ENCODE results near the gene MAML3.

MAML3 gene

DNA sequence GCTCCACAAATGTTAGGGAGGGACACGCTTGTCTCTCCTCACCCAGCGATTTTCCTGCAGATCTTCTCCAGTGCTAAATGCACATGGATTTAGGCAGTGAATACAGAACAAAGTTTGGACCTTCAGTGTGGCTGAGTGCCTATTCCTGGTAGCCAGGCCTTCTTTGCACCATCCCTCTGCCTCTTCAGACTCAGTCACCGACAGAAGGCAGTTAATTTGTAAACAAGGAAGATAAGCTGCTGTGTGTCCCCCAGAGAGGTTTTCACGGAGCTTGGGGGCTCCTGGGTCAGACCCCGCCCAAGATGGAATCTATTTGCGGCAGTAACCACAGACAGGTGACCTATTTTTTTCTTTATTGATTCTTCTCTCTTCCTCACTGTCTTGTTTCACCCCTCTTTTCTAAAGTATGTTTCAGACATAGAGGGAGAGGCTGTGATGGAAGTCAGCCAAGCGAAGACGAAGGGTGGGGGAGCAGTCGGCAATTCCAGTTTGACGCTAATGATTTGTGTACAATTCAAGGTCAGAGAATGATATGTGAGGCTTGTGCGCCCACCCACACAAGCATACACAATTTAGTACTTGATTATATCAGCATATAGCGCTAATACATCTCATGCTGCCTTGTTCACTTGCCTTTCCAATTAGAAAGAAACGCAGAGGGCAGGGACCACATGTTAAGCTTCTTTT lies 287.6 kb downstream of the MAML3 start:
- Histone ChIP-seq H2AFZ (ENCODE audit: low read length) (no peak overlapping the region), H3K27ac (replicated peaks; ENCODE audit: low read length) (no peak overlapping the region), H4K91ac (ENCODE audit: low read depth, low read length, poor library complexity) (no peak overlapping the region), H3K23ac (ENCODE audit: low read depth, low read length, poor library complexity) (no peak overlapping the region), H4K8ac (ENCODE audit: low read depth, low read length) (no peak overlapping the region), H3K9ac (ENCODE audit: low read depth, low read length, poor library complexity) (no peak overlapping the region), H2BK5ac (ENCODE audit: low read length) (no peak overlapping the region), H2BK15ac (ENCODE audit: low read length) (no peak overlapping the region), H2BK12ac (ENCODE audit: low read length) (no peak overlapping the region), H3K4me1 (ENCODE audit: control insufficient read depth in 2 of 2, insufficient read depth in 1 of 2, low read depth in 1 of 2, low read length in 2 of 2) (peaks cover 2 to 13% of the 10 kb centered on the region in 2 donors), H2AK5ac (ENCODE audit: low read depth, low read length) (no peak overlapping the region), H3K79me1 (ENCODE audit: low read depth, low read length) (no peaks in the 10 kb centered on the region), H3K4me2 (ENCODE audit: insufficient read depth, low read length, poor library complexity, severe bottlenecking) (no peak overlapping the region), H3K36me3 (replicated peaks in 1 of 2; ENCODE audit: control insufficient read depth in 2 of 2, insufficient read depth in 2 of 2, low read length in 2 of 2) (no peaks in the 10 kb centered on the region), H2BK120ac (ENCODE audit: low read depth, low read length) (no peak overlapping the region), H3K4me3 (ENCODE audit: low read length in 2 of 2) (no peak overlapping the region), H3K4ac (ENCODE audit: low read length) (no peak overlapping the region), H3K18ac (ENCODE audit: low read length) (no peak overlapping the region), H3K27me3 (ENCODE audit: control insufficient read depth in 3 of 3, insufficient read depth in 3 of 3, low read depth in 1 of 3, low read length in 3 of 3) (no peaks in the 10 kb centered on the region), H3K14ac (ENCODE audit: low read length) (no peak overlapping the region), H3K9me3 (replicated peaks in 1 of 2; ENCODE audit: control insufficient read depth in 2 of 2, insufficient read depth in 1 of 2, low read depth in 1 of 2, low read length in 2 of 2) (no peaks in the 10 kb centered on the region)
- no CpG with 5 or more reads among the region's 13 CpGs for WGBS, 2 donors (ENCODE audit: extremely low coverage in 2 of 2, insufficient read length in 2 of 2, insufficient replicate concordance in 1 of 2)
- DNase-seq (ENCODE audit: low spot score), result no peak

DNA sequence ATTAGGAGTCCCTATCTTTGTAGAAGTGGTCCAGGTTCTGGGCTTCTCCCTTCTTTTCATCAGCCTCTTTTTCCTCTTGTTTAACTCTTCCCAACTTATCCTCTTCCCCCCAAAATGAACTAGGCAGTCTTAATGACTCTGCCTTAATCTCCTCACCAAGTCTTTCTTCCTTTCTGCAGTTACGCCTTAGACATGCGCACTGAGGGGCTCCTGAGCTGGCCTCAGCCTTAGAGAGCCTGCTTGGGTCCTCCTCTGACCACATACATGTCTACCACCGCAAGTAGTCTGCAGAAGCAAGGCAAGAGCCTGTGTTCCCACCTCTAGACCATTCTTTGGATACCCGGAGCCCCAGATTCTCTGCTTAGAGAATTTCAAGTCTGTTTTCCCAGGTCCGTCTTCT lies 288.4 kb downstream of the MAML3 start:
- Histone ChIP-seq H3K79me1 (ENCODE audit: low read depth, low read length) (no peaks in the 10 kb centered on the region), H3K14ac (ENCODE audit: low read length) (no peak overlapping the region)
- WGBS, 2 donors (ENCODE audit: extremely low coverage in 2 of 2, insufficient read length in 2 of 2, insufficient replicate concordance in 1 of 2), result no CpG with 5 or more reads among the region's 5 CpGs

DNA sequence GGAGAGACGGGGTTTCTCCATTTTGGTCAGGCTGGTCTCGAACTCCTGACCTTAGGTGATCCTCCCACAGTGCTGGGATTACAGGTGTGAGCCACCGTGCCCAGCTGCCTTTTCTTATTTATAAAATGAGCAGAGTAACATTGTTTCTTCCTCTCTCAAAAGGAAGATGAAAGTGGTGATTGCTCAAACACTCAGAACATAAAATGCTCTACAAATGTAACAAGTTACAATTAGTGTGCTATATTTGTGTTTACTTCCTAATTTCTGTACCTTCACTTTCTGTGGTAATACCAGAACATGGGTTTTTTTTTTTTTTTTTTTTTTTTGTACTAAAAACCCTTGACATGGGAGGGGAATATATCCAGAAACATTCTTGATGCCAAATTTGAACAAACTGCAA lies 290.5 kb downstream of the MAML3 start:
- H2BK15ac ChIP-seq (ENCODE audit: low read length), result no peak overlapping the region
- no peak overlapping the region for H3K4me3 ChIP-seq (ENCODE audit: low read length in 2 of 2)
- no peak overlapping the region for H3K23ac ChIP-seq (ENCODE audit: low read depth, low read length, poor library complexity)
- WGBS, 2 donors (ENCODE audit: extremely low coverage in 2 of 2, insufficient read length in 2 of 2, insufficient replicate concordance in 1 of 2), result no CpG with 5 or more reads among the region's 3 CpGs
- H3K14ac ChIP-seq (ENCODE audit: low read length), result no peak overlapping the region
- no peak overlapping the region for H3K4me2 ChIP-seq (ENCODE audit: insufficient read depth, low read length, poor library complexity, severe bottlenecking)
- H3K36me3 ChIP-seq (replicated peaks in 1 of 2; ENCODE audit: control insufficient read depth in 2 of 2, insufficient read depth in 2 of 2, low read length in 2 of 2), result no peaks in the 10 kb centered on the region
- H3K9ac ChIP-seq (ENCODE audit: low read depth, low read length, poor library complexity), result no peak overlapping the region
- H4K8ac ChIP-seq (ENCODE audit: low read depth, low read length), result no peak overlapping the region
- H2AK5ac ChIP-seq (ENCODE audit: low read depth, low read length), result no peak overlapping the region
- H2AFZ ChIP-seq (ENCODE audit: low read length), result no peak overlapping the region
- no peak overlapping the region for H3K18ac ChIP-seq (ENCODE audit: low read length)
- no peaks in the 10 kb centered on the region for H3K9me3 ChIP-seq (replicated peaks in 1 of 2; ENCODE audit: control insufficient read depth in 2 of 2, insufficient read depth in 1 of 2, low read depth in 1 of 2, low read length in 2 of 2)
- H2BK12ac ChIP-seq (ENCODE audit: low read length), result no peak overlapping the region
- no peak for DNase-seq (ENCODE audit: low spot score)
- H3K79me1 ChIP-seq (ENCODE audit: low read depth, low read length), result no peaks in the 10 kb centered on the region
- no peak overlapping the region for H4K91ac ChIP-seq (ENCODE audit: low read depth, low read length, poor library complexity)
- H3K4me1 ChIP-seq (ENCODE audit: control insufficient read depth in 2 of 2, insufficient read depth in 1 of 2, low read depth in 1 of 2, low read length in 2 of 2), result peaks cover 0 to 10% of the 10 kb centered on the region in 2 donors
- no peak overlapping the region for H3K4ac ChIP-seq (ENCODE audit: low read length)
- H3K27ac ChIP-seq (replicated peaks; ENCODE audit: low read length), result no peak overlapping the region
- H2BK120ac ChIP-seq (ENCODE audit: low read depth, low read length), result no peak overlapping the region
- no peak overlapping the region for H2BK5ac ChIP-seq (ENCODE audit: low read length)
- no peaks in the 10 kb centered on the region for H3K27me3 ChIP-seq (ENCODE audit: control insufficient read depth in 3 of 3, insufficient read depth in 3 of 3, low read depth in 1 of 3, low read length in 3 of 3)

More for the DNA sequence above, 288.4 kb downstream of the MAML3 start:
- Histone ChIP-seq H2AK5ac (ENCODE audit: low read depth, low read length) (no peak overlapping the region), H3K27me3 (ENCODE audit: control insufficient read depth in 3 of 3, insufficient read depth in 3 of 3, low read depth in 1 of 3, low read length in 3 of 3) (no peaks in the 10 kb centered on the region), H2BK15ac (ENCODE audit: low read length) (no peak overlapping the region), H2BK120ac (ENCODE audit: low read depth, low read length) (no peak overlapping the region), H3K18ac (ENCODE audit: low read length) (peak overlapping the region; percentile 21), H2BK12ac (ENCODE audit: low read length) (no peak overlapping the region), H3K36me3 (replicated peaks in 1 of 2; ENCODE audit: control insufficient read depth in 2 of 2, insufficient read depth in 2 of 2, low read length in 2 of 2) (no peaks in the 10 kb centered on the region), H2AFZ (ENCODE audit: low read length) (no peak overlapping the region), H3K4me1 (ENCODE audit: control insufficient read depth in 2 of 2, insufficient read depth in 1 of 2, low read depth in 1 of 2, low read length in 2 of 2) (peaks cover 0 to 10% of the 10 kb centered on the region in 2 donors), H3K9ac (ENCODE audit: low read depth, low read length, poor library complexity) (no peak overlapping the region), H4K8ac (ENCODE audit: low read depth, low read length) (no peak overlapping the region), H3K4ac (ENCODE audit: low read length) (no peak overlapping the region), H3K9me3 (replicated peaks in 1 of 2; ENCODE audit: control insufficient read depth in 2 of 2, insufficient read depth in 1 of 2, low read depth in 1 of 2, low read length in 2 of 2) (no peaks in the 10 kb centered on the region), H2BK5ac (ENCODE audit: low read length) (no peak overlapping the region), H3K4me3 (ENCODE audit: low read length in 2 of 2) (no peak overlapping the region), H3K23ac (ENCODE audit: low read depth, low read length, poor library complexity) (no peak overlapping the region), H3K27ac (replicated peaks; ENCODE audit: low read length) (no peak overlapping the region), H4K91ac (ENCODE audit: low read depth, low read length, poor library complexity) (no peak overlapping the region), H3K4me2 (ENCODE audit: insufficient read depth, low read length, poor library complexity, severe bottlenecking) (no peak overlapping the region)
- DNase-seq (ENCODE audit: low spot score), result no peak

DNA sequence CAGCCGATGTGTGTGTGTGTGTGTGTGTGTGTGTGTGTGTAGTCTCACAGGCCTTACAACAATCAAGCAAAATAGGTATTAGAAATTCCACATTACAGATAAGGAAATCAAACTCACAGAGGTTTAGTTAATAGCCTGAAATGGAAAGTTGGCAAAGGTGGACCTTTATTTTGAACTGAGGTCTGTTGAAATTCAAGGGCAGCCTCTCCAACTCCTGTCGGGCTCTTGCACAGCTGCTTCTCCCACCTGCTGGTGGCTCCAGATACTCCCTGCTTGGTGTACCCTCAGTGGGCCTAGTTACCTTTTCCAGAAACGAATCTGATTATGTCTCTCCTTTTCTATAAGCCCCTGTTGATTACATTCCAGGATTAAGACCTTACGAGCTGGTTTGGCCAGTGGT lies 292.5 kb downstream of the MAML3 start:
- peaks cover 9% of the 10 kb centered on the region in 2 donors for H3K4me1 ChIP-seq (ENCODE audit: control insufficient read depth in 2 of 2, insufficient read depth in 1 of 2, low read depth in 1 of 2, low read length in 2 of 2)
- H2BK12ac ChIP-seq (ENCODE audit: low read length), result no peak overlapping the region
- no peak overlapping the region for H3K9ac ChIP-seq (ENCODE audit: low read depth, low read length, poor library complexity)
- no peaks in the 10 kb centered on the region for H3K9me3 ChIP-seq (replicated peaks in 1 of 2; ENCODE audit: control insufficient read depth in 2 of 2, insufficient read depth in 1 of 2, low read depth in 1 of 2, low read length in 2 of 2)
- no peak overlapping the region for H3K23ac ChIP-seq (ENCODE audit: low read depth, low read length, poor library complexity)
- H3K4me3 ChIP-seq (ENCODE audit: low read length in 2 of 2), result no peak overlapping the region
- no peak overlapping the region for H2BK5ac ChIP-seq (ENCODE audit: low read length)
- H2BK120ac ChIP-seq (ENCODE audit: low read depth, low read length), result no peak overlapping the region
- H4K8ac ChIP-seq (ENCODE audit: low read depth, low read length), result no peak overlapping the region
- no peak overlapping the region for H2BK15ac ChIP-seq (ENCODE audit: low read length)
- no peak overlapping the region for H4K91ac ChIP-seq (ENCODE audit: low read depth, low read length, poor library complexity)
- H3K14ac ChIP-seq (ENCODE audit: low read length), result no peak overlapping the region
- H3K36me3 ChIP-seq (replicated peaks in 1 of 2; ENCODE audit: control insufficient read depth in 2 of 2, insufficient read depth in 2 of 2, low read length in 2 of 2), result no peaks in the 10 kb centered on the region
- no peak for DNase-seq (ENCODE audit: low spot score)
- H3K4ac ChIP-seq (ENCODE audit: low read length), result no peak overlapping the region
- no peak overlapping the region for H3K27ac ChIP-seq (replicated peaks; ENCODE audit: low read length)
- no peak overlapping the region for H2AK5ac ChIP-seq (ENCODE audit: low read depth, low read length)
- H3K18ac ChIP-seq (ENCODE audit: low read length), result no peak overlapping the region
- no peaks in the 10 kb centered on the region for H3K27me3 ChIP-seq (ENCODE audit: control insufficient read depth in 3 of 3, insufficient read depth in 3 of 3, low read depth in 1 of 3, low read length in 3 of 3)
- WGBS, 2 donors (ENCODE audit: extremely low coverage in 2 of 2, insufficient read length in 2 of 2, insufficient replicate concordance in 1 of 2), result no CpG with 5 or more reads among the region's 4 CpGs
- no peak overlapping the region for H2AFZ ChIP-seq (ENCODE audit: low read length)
- no peak overlapping the region for H3K4me2 ChIP-seq (ENCODE audit: insufficient read depth, low read length, poor library complexity, severe bottlenecking)
- H3K79me1 ChIP-seq (ENCODE audit: low read depth, low read length), result no peaks in the 10 kb centered on the region
